Activated CD8-positive, alpha-beta T cell treated with anti-CD3 and anti-CD28 coated beads for 36 hours (primary cell): ENCODE measurements around the gene ANKRD24. TPM values are rescaled to one million over a fixed set of nuclear protein-coding genes. Genes with fewer than 3 reads are reported as not detected.
"Not testable (repeated sequence)": the region's sequence is repeated elsewhere in the genome, so short reads cannot be mapped to it uniquely, and the experiment has no call there.

Source experiments
- ATAC-seq: fragments of 200-7000 bp; cut with Tn5 transposase; one replicate; pipeline ENCODE4 v1.10.0; 2021; ENCODE audit warnings: mild to moderate bottlenecking, moderate library complexity
- CTCF ChIA-PET: fragments of 350-600 bp; sonication (Branson Sonifier 250); formaldehyde crosslinking; loops from one replicate; lab custom pipeline; 2021; ENCODE audit warnings: antibody characterized with exemption; lab: Charles Lee
- POLR2A ChIA-PET: fragments of 350-600 bp; sonication (Branson Sonifier 250); formaldehyde crosslinking; loops from one replicate; lab custom pipeline; 2021; ENCODE audit warnings: antibody characterized with exemption; lab: Charles Lee
- DNase-seq: peaks from one replicate; pipeline ENCODE4 v3.0.0-alpha.2; 2020
- H3K27ac Mint-ChIP-seq: one replicate; pipeline ENCODE4 v1.8.0; 2021; ENCODE audit warnings: mild to moderate bottlenecking, mixed read lengths
- H3K27me3 Mint-ChIP-seq: one replicate; pipeline ENCODE4 v1.8.0; 2021; ENCODE audit warnings: mixed read lengths
- H3K36me3 Mint-ChIP-seq: one replicate; pipeline ENCODE4 v1.8.0; 2021; ENCODE audit warnings: low read depth, mixed read lengths
- H3K4me1 Mint-ChIP-seq: one replicate; pipeline ENCODE4 v1.8.0; 2021; ENCODE audit warnings: low read depth, mixed read lengths
- H3K4me3 Mint-ChIP-seq: one replicate; pipeline ENCODE4 v1.8.0; 2021; ENCODE audit warnings: mild to moderate bottlenecking, moderate library complexity, mixed read lengths
- H3K9me3 Mint-ChIP-seq: one replicate; pipeline ENCODE4 v1.8.0; 2021; ENCODE audit warnings: mixed read lengths
- CTCF ChIP-seq: fragments of 200-600 bp; IDR thresholded peaks from one replicate; pipeline ENCODE4 v1.8.0; 2022; ENCODE audit warnings: antibody characterized with exemption, mild to moderate bottlenecking
- intact Hi-C: fragments of 100-400 bp; cut with micrococcal nuclease; formaldehyde crosslinking; loops from one replicate; pipeline ENCODE4 v1.10.0; 2022
- total RNA-seq, 2 experiments: library from RNA; stranded (reverse); gene quantifications; one replicate each; pipeline ENCODE4 v1.2.3, GENCODE V29; 2021

ANKRD24 gene
- total RNA-seq, 2 experiments from 2014 or later = 1.6 to 1.8 TPM

GRCh38 chr19:4139614-4140236, 42.8 kb upstream of the ANKRD24 start:
- ChIA-PET CTCF (interaction anchor here (0.6 to 4.7 kb wide), 55 partner anchors 8 to 377 kb away, joined by 3 to 26 read pairs (median 5); partner anchors contain the start of genes CREB3L3, EEF2, MRPL54 and NMRK2), POLR2A (interaction anchor here (0.6 to 1.5 kb wide), 5 partner anchors 19 to 154 kb away, joined by 3 to 9 read pairs (median 3); partner anchors contain the start of gene EEF2)
- H3K36me3 Mint-ChIP-seq = no peaks in the 10 kb centered on the region
- TF ChIP-seq CTCF = peak; percentile 56
- intact Hi-C loops = no loop called here
- peaks cover 2% of the 10 kb centered on the region for H3K27me3 Mint-ChIP-seq
- H3K4me1 Mint-ChIP-seq = peaks cover 11% of the 10 kb centered on the region
- no peaks in the 10 kb centered on the region for H3K9me3 Mint-ChIP-seq
- ATAC-seq = peak; percentile 95
- H3K27ac Mint-ChIP-seq = no peak overlapping the region
- peak overlapping the region; percentile 3 for H3K4me3 Mint-ChIP-seq
- peak; percentile 93 for DNase-seq

- intact Hi-C loops = no loop called here
- Mint-ChIP-seq H3K27ac (no peak overlapping the region), H3K9me3 (no peaks in the 10 kb centered on the region), H3K4me1 (peaks cover 11% of the 10 kb centered on the region), H3K27me3 (peaks cover 2% of the 10 kb centered on the region), H3K36me3 (no peaks in the 10 kb centered on the region), H3K4me3 (no peak overlapping the region)
- DNase-seq = peak; percentile 40
- peak; percentile 25 for TF ChIP-seq CTCF
- peak; percentile 81 for ATAC-seq
- POLR2A ChIA-PET = interaction anchor here (0.6 to 1.5 kb wide), 6 partner anchors 20 to 210 kb away, joined by 3 to 9 read pairs (median 4); partner anchors contain the start of gene EEF2
- CTCF ChIA-PET = interaction anchor here (0.6 to 4.7 kb wide), 57 partner anchors 8 to 378 kb away, joined by 3 to 26 read pairs (median 4); partner anchors contain the start of genes CREB3L3, EEF2, MRPL54 and NMRK2
Measured at GRCh38 chr19:4140237-4140711, 42.2 kb upstream of the ANKRD24 start.

- H3K27ac Mint-ChIP-seq, DNase-seq, H3K36me3 Mint-ChIP-seq, ATAC-seq, H3K9me3 Mint-ChIP-seq, H3K27me3 Mint-ChIP-seq, POLR2A ChIA-PET, intact Hi-C loops, H3K4me3 Mint-ChIP-seq: not testable (repeated sequence)
- peaks cover 14% of the 10 kb centered on the region for H3K4me1 Mint-ChIP-seq
- CTCF ChIA-PET = interaction anchor here (1.1 kb wide), 1 partner anchor 155 kb away, joined by 5 read pairs; no protein-coding TSS in a partner anchor
Measured at GRCh38 chr19:4142916-4143315, 39.6 kb upstream of the ANKRD24 start.

GRCh38 chr19:4144666-4145249, 37.7 kb upstream of the ANKRD24 start:
- Mint-ChIP-seq H3K27ac (no peak overlapping the region), H3K9me3 (no peaks in the 10 kb centered on the region), H3K36me3 (no peaks in the 10 kb centered on the region), H3K4me1 (peaks cover 9% of the 10 kb centered on the region), H3K27me3 (peaks cover 6% of the 10 kb centered on the region), H3K4me3 (no peak overlapping the region)
- ChIA-PET POLR2A (no interaction called here), CTCF (no interaction called here)
- TF ChIP-seq CTCF = no peak
- DNase-seq = no peak
- intact Hi-C loops = no loop called here
- no peak for ATAC-seq

GRCh38 chr19:4149518-4150288, 32.8 kb upstream of the ANKRD24 start:
- ATAC-seq (no peak), DNase-seq (no peak)
- no peaks in the 10 kb centered on the region for H3K9me3 Mint-ChIP-seq
- no peak overlapping the region for H3K27ac Mint-ChIP-seq
- H3K27me3 Mint-ChIP-seq = peaks cover 6% of the 10 kb centered on the region
- no peaks in the 10 kb centered on the region for H3K36me3 Mint-ChIP-seq
- no peak overlapping the region for H3K4me3 Mint-ChIP-seq
- ChIA-PET POLR2A (no interaction called here), CTCF (no interaction called here)
- intact Hi-C loops = no loop called here
- no peak for TF ChIP-seq CTCF
- H3K4me1 Mint-ChIP-seq = peaks cover 8% of the 10 kb centered on the region
